CMK (cell line): ENCODE data around the gene GPR132.

Experiments used
- DNase-seq: peaks from one replicate; pipeline ENCODE4 v3.0.0-alpha.2; 2010; ENCODE audit warnings: low read depth

GPR132 gene

DNA sequence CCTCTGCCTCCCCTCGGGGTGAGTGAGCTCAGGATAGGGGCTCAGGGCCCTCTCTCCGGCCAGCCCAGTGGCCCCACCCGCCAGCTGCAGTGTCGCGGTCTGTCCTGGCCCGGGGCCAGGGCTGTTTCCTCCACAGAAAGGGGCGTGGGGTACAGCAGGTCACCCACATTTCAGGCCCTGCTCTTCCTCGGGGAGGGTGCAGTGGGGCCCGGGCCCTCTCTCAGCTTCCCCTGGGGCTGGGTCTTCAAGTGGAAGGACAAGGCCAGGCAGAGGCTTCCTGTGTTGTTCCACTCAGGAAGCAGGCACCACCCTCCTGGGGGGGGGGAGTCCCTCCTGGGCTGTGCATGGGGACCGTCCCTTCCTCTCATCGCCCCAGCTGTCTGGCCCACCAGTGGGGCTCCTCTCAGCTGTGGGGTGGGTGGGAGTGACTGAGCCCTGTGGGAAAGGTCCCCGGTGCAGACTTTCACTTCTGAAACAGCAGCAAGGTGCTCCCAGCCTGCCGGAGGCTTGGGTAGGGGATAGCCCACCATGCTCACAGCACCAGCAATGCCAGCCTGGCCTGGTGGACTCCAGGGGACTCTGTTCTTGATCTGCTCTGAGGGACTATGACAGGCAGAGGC, 3.7 kb downstream of the GPR132 start:
- peak; percentile 89 for DNase-seq

DNA sequence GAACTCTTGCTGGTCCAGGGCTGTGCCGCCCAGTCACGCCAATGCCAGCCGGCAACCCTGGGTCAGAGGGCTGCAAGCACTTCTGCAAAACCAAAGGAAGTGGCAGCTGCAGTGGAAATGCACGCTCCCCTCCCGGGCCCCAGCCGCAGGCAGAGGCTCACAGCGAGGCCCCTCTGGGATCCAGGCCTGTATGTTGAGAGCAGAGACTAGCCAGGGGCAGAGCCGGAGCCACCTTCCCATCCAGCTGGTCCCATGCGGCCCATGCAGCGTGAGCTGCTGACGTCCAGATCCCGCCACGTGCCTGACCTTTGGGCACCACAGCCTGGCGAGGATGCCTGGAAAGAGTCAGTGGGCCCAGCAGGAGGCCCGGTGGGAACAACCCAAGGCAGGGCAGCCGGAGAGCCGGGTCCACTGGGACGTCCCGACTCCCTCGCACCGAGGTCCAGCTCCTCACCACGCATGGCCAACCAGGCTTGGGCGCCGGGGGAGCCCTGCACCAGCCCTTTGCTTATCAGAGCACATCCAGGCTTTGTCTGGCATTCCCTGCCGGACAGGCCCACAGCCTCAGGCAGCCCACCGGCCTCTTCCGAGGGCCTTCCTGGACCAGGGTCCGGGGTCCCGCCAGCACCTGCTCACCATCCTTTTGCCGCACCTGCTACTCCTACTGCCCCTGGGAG, 4.3 kb downstream of the GPR132 start:
- DNase-seq = no peak

DNA sequence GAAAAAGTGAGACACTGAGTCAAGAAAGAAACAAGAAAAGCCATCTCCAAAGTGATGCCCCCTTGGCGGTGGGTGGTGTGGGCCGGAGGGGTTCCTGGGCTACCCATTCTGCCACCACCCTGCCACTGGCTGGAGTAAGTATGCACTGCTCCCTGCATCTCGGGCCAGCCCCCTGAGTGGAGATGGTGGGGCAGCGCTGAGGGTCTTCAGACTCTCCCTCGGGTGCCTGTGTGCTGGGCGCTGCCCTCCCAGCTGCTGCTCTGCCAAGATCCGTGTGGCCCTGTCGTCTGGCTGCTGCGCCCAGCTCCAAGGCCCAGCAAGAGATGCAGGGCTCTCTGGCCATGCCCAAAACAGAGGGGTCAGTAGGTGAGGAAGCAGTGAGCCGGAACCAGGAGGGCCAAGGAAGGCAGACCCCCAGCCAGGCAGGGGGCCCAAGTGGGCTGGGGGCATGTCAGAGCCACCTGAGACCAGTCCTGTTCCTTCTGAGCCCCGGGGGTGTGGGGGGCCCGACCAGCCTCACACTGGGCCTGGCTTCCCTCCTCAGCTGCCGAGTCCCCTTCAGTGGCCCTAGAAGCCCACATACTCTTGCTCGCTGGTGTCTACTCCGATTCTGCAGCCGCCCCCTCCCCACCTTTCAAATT, 5.2 kb downstream of the GPR132 start:
- no peak for DNase-seq

DNA sequence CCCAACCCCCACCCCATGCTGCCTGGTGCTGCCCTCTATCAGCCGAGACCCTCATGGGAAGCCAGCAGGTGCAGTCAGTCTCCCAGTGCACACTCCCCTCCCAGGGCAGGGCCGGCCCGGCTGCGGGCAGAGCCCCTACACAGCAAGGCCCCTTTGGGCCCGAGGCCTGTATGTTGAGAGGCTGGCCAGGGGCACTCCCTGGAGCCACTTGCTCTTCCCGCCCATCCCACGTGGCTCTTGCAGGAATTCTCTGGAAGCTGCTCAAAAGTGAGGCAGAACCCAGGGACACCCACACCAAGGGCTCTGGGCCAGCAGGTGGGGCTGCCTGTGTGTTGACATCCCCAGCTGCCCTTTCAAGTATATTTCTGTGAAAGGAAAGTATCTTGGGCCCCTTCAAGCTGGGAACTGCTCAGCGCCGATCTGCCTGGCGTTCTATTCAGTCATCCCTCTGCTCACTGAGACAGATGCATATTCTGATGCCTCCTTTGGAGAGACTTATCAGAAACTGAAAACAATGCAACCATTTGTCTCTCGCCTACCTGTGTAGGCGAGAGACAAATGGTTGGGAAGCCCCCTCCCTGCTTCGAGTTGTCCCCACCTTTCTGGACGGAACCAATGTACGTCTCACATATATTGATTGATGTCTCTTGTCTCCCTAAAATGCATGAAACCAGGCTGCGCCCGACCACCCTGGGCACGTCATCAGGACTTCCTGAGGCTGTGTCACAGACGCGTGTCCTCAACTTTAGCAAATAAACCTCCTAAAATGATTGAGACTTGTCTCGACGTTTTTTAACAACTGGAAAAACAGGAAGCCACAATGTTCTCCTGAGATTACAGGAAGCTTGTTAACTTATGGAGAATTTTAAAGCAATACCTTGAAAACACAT, 6.0 kb downstream of the GPR132 start:
- no peak for DNase-seq

DNA sequence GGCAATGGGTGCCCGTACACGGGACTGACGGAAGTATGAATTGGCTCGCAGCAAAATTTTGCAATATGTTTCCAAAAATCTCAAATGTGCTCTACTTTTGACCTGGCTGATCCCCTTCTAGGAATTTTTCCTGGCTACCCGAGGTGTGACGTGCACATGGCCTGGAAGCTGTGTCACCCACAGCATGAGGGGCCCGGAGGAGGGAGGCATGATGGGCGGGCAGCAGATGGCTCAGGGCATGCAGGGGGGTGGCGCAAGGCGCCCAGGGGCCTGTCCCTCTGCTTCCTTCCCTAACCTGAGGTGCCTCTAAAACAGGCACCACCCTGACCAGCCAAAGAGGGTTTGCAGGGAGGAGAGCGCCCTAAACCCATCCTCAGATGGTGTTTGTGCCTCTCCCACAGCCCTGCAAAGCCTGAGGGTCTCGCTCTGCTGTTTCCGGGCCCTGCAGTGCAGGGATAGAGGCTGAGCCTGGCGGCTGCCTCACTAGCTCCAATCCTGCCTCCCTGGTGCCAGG, 6.7 kb downstream of the GPR132 start:
- no peak for DNase-seq

DNA sequence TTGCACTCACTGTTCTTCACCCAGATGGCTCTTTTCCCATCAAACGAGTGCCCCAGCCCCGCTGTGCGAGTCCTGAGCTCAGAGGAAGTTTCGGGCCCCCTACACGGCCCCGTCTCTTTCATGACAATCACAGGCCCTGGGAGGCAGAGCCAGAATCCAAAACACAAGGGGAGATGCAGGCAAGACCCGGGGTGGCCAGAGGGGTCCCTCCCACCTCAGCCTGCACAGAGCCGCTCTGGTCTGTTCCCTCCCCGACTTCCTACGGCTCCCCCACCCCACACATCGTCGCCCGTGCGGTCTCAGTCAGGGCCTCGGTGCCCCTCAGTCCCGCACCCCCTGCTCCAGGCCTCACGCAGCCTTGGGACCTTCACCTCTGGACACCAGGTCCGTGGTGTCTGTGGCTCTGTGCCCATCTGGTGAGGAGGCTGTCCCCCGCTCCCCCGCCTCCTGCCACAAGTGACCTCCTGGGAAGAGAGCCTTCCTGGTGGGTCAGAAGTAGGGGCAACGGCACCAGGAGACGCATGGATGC, 8.9 kb downstream of the GPR132 start:
- DNase-seq = no peak

DNA sequence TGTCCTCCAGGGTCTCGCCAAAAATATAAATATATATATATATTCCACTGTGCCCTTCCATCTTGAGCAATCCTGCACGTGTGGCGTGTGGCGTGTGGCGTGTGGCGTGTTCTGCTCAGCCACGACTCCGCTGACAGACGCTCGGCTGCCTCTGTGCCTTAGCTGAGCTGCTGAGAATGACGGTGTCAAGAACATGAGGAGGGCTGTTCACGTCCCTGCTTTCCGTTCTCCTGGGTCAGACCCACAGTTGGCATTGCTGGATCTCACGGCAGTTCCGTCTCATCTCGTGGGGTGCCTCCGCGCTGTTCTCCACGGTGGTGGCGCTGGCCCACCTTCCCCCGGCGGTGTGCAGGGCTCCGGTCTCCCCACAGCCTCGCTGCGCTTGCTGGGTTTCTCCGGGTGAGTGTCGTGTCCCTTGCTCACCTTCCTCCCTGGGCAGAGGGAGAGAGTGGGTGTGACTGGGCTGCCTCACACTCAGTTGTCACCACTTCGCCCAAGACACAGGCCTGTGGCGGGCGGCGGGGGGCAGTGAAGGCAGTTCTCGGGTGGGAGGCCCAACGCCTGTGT, 9.4 kb downstream of the GPR132 start:
- DNase-seq = no peak

DNA sequence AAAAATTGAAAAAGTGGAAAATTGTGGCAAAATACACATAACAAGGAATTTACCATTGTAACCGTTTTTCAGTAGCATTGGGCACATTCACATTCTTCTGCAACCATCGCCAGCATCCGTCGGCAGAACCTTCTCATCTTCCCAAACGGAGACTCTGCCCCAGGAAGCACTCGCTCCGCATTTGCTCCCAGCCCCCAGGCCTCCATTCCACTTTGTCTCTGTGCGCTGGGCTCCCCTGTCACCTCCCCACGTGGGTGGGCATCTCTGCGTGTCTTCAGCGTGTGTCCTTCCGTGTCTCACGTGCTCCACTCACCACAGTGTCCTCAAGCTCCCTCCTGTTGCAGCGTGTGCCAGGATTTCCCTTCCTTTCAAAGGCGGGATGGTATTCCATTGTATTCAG, 9.9 kb downstream of the GPR132 start:
- no peak for DNase-seq

DNA sequence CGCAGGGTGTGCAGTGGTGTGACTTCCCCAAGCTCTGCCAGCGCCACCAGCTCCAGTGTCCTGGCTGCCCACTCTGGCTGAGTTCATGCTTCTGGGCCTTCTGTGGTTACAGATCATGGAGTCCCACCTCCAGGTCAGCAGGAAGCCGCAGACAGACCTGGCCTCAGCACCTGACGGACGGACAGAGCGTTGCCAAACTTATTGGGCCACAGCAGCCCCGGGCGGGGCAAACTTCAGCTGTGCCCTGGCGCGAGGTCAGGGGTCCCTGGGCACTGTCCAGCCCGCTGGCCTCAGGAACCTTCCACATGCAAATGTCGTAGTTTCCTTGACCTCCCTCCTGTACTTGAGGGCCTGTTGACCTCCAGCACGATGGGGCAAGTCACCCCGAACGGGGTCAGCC, 11.2 kb downstream of the GPR132 start:
- DNase-seq = no peak

DNA sequence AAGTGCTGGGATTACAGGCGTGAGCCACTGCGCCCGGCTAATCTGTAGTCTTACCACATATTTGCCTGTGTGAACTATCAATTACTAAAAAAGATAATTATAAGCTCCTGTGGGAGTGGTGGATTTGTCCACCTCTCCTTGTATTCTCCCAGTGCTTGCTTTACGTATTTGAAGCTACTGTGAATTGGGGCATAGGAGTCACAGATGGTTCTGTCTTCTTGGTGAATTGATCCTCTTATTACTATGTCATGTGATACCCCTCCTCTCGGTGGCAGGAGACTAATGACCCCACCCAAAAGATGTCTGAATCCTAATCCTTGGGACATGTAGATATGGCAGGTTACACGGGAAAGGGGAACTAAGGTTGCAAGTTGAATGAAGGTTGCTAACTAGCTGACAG, 11.8 kb downstream of the GPR132 start:
- no peak for DNase-seq

DNA sequence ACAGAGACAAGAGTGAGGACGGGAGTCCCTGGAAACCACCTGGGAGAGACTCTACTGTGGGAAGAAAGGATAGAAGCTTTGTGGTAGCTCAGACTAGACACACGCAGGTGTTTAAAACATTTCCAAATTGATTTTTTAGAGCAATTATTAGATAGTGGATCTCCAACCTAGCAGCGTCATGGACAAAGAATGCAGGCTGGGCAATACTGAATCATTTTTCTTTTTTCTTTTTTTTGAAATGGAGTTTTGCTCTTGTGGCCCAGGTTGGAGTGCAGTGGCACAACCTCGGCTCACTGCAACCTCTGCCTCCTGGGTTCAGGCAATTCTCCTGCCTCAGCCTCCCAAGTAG, 13.1 kb downstream of the GPR132 start:
- no peak for DNase-seq

DNA sequence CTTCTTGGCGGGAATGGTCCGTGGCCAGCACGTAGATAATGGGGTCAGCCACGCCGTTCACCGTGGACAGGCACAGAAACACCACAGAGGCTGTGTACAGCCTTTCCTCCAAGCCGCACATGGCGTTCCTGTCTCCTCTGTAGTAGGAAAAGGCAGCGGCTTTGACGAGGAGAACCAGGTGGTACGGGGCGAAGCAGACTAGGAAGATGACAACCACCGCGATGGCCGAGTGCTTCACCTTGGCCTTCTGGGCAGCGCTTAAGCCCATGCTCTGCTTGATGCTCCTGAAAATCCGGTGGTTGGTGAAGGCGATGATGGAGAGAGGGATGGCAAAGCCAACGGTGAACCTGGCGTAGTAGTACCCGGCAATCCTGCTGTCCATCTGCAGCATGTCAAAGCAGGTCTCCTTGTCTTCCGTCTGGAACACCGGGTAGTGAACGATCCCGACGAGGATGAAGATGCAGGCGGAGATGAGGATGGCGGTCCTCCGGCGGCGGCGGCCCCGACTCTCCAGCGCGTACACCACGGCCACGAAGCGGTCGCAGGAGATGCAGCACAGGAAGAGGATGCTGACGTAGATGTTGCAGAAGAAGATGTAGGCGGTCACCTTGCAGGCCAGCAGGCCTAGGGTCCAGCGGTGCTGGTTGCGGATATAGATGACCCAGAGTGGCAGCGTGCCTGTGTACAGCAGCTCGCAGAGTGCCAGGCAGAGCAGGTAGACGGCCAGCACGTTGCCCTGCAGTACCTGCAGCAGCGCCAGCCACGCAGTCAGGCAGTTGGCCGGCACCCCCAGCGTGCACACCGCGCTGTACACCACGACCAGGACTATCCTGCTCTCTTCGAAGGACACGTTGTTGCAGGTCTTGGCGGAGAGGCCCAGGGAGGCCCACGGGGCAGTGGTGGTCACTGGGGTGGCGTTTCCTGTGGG, 13.8 kb downstream of the GPR132 start:
- no peak for DNase-seq

DNA sequence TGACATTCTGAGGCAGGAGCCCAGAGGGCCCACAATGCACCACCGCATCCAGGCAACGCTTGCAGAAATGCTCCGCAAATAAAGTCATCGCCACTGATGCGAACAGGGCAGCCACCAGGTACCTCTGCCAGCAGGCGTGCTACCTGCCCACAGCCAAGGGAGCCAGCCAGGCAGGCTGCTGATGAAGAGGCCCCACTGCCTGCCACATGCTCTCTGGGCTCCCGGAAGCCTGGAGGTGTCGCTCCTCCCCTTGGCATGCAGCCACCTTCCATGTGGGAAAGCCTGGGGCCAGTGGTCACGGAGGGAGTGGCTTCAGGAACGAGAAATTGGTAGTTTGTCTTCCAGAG, 14.7 kb downstream of the GPR132 start:
- DNase-seq = no peak

DNA sequence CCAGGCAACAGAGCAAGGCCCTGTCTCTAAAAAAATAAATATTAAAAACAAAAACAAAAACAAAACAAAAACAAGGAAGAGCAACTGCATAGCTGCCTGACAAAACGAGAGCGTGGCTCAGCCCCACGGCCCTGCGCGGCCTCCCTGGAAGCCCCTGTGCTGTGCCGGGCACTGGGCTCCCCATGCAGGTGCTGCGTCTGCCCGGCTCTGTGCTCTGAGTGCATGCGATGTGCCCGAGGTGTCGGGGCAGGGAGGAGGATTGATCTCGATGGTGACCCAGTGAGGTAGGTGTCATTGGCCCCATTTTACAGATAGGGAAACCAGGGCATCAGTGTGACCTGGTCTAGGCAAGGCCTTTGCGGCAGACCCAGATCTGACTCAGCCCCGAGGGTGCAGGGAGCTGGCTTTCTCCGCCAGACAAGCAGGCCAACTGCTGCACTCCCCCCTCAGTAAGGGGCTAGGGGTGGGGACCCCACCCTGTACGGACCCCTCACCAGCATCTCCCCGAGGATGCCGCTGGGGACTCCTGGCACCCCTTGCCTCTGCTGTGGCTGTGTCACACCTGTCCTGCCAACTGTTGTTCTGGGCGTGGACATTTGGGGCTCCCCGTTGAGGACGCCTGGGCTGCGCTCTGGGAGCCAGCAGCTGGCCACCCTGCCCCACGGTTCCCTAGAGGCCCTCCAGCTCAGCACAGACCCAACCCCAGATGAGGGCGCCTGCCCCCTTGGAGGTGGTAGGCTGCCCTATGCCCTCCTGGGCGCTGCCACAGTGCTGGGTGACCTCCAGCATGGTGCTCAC, 15.3 kb downstream of the GPR132 start:
- no peak for DNase-seq

DNA sequence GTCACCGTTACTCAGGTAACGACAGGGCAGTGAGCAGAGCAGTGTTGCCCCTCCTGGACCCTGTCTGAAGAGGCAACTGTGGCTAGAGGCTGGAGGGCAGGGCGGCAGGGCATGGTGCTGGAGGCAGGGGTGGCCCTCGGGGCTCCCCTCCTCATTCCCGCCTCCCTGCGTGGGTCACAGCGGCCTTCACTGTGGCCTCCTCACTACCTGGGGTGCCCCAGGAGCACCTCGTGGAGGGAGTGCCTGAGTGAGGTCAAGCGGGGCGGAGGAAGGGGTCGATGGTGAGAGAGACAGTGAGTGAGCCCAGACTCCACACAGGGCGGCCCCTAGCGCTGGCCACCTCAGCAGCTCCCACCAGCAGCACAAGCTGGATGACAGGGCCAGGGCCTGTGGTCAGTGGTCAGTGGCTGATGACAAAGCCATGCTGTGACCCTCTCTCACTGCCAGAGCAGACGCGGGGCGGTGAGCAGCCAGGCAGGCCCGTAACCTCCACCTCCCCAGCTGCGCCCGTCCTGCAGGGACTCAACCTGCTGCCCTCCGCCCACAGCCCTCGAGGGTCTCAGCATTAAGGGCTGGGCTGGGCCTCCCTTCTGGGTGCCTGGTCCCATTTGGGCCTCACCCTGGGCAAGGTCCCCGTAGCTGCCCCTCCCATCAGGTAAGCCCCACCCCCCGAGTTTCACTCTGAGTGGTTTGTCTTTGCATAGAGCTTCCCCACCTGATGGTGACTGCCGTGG, 17.8 kb downstream of the GPR132 start:
- no peak for DNase-seq

DNA sequence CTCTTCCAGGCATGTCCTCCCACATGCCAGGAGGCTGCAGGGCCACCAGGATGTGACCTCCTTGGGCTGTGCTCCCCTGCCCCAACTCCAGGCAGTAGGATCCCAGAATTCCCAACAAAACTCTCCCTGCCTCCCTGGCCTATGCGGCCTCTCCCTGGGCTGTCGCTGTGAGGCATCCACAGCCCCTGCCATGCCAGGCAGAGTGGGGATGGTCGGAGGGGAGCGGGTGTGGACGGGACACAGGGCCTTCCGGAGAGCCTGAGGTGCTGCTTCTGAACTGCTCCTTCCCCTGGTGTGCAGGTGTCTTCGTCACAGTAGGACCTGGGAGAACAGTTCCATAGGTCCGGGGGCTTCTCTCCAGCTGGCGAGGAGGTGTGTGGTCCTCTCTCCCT, 18.3 kb downstream of the GPR132 start:
- no peak for DNase-seq

DNA sequence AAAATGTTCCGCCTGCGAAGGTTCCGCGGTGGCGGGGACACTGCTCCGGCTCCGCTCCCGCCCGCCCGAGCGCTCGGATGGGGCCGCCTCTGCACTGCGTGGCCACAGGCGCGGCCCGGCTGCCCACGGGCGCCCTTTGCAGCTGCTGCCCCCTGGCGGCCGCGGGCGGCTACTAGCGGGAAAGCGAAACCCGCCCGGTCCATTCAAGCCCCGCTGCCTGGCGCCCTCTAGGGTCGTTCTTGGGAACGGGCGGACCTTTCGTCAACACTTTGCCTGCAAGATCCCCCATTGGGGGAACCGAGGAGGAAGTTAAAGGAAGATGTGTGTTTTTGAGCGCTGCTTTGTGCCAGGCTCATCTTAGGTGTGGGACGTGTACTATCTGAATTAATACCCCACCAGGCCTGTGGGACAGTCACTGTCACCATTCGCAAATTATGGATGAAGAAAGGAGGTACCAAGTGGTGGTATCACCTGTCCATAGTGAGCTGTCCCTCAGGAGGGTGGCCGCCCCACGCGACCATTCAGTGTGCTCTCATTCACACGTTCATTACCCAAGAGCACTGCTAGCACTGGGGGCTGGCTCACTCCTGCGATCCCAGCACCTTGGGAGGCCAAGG, 19.4 kb downstream of the GPR132 start:
- DNase-seq = peak; percentile 63

DNA sequence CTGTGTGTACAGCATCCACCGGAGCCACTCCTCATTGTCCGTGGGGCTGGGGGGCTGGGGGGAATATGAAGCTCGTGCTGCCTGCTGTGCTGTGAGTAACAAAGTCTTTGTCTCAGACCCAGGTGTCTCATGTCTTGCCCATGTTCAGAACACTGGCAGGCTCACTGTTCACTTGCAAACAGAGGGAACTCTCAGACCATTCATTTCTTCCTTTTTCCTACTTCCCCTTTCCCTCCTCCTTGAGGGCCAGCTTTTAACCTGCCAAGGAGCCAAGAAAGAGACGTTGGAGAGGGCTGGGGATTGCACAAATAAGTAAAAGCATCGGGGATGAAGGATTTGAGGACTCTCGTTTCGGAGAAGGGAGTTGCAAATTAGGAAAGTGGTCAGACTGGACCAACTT, 21.6 kb downstream of the GPR132 start:
- no peak for DNase-seq

DNA sequence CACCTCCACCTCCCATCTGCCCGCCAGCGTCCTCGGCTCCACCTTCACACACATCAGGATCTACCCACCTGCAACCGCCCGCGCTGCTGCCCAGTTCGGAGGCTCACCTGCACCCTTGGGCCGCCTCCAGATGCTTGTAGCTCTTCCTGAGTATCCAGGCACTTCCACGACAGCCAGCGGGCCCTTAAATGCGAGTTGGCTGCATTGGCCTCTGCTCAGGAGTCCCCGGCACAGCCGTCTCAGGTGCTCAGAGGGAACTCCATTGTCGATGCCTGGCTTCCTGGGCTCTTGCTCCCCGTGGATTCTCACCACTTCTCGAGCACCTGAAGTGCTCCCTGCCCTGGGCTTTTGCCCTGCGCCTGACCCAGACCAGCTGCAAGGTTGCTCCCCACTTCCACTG, 22.4 kb downstream of the GPR132 start:
- DNase-seq = no peak
